HG03280 (cell line): Measurements from ENCODE around the gene CAPS.

Experiments used
- ATAC-seq: cut with Tn5 transposase; IDR thresholded peaks from one replicate; pipeline ENCODE4 v1.9.1; 2021; ENCODE audit warnings: mild to moderate bottlenecking, moderate library complexity; ENCODE audit not compliant: unreplicated experiment

The CAPS gene

GRCh38 chr19:5932609-5933262 is 18.7 kb downstream of the CAPS start:
- no peak for ATAC-seq

- ATAC-seq: no peak
These were observed 19.5 kb downstream of the CAPS start for GRCh38 chr19:5933391-5934068.

- ATAC-seq: no peak
These were observed 20.0 kb downstream of the CAPS start for GRCh38 chr19:5934069-5934401.

GRCh38 chr19:5934774-5935472 is 20.9 kb downstream of the CAPS start:
- no peak for ATAC-seq

- ATAC-seq: no peak
These were observed 21.6 kb downstream of the CAPS start for GRCh38 chr19:5935473-5936291.

- no peak for ATAC-seq
These were observed 22.2 kb downstream of the CAPS start for GRCh38 chr19:5936292-5936592.

GRCh38 chr19:5937550-5937949 is 23.5 kb downstream of the CAPS start:
- no peak for ATAC-seq

- no peak for ATAC-seq
These were observed 26.5 kb downstream of the CAPS start for GRCh38 chr19:5940260-5941208.

- no peak for ATAC-seq
These were observed 27.6 kb downstream of the CAPS start for GRCh38 chr19:5941673-5942072.

GRCh38 chr19:5943045-5943444 is 29.0 kb downstream of the CAPS start:
- ATAC-seq: no peak

- no peak for ATAC-seq
These were observed 29.6 kb downstream of the CAPS start for GRCh38 chr19:5943623-5944022.

GRCh38 chr19:5947435-5947834 is 33.4 kb downstream of the CAPS start:
- no peak for ATAC-seq

- ATAC-seq: no peak
These were observed 34.9 kb downstream of the CAPS start for GRCh38 chr19:5948752-5949564.

- ATAC-seq: no peak
These were observed 35.8 kb downstream of the CAPS start for GRCh38 chr19:5949792-5950305.

- ATAC-seq: no peak
These were observed 36.7 kb downstream of the CAPS start for GRCh38 chr19:5950741-5951140.

- ATAC-seq: no peak
These were observed 37.3 kb downstream of the CAPS start for GRCh38 chr19:5951338-5951861.

GRCh38 chr19:5952193-5953029 is 38.4 kb downstream of the CAPS start:
- no peak for ATAC-seq

- no peak for ATAC-seq
These were observed 39.1 kb downstream of the CAPS start for GRCh38 chr19:5953030-5953589.
